GM12878 (cell line): ENCODE results near the gene DACT3. TPM values are rescaled to one million over a fixed set of nuclear protein-coding genes. Genes with fewer than 3 reads are reported as not detected.

Experiments used
- ATAC-seq: fragments of 200-7000 bp; cut with Tn5 transposase; 3 replicates; pipeline ENCODE4 v1.9.1; 2020; ENCODE audit warnings: mild to moderate bottlenecking, moderate library complexity
- BruUV-seq: library from RNA; stranded (reverse); fragments of 400-500 nt; replicated peaks from 2 replicates; lab custom pipeline; 2021; lab: Mats Ljungman, UMichigan
- CTCF ChIA-PET: fragments of 300-600 bp; sonication (Branson Sonifier 250); formaldehyde crosslinking; extraction: SDS; loops from one replicate; lab custom pipeline; 2021; ENCODE audit warnings: inconsistent platforms; lab: Yijun Ruan, JAX
- POLR2A ChIA-PET: fragments of 350-600 bp; formaldehyde crosslinking; extraction: SDS; loops from one replicate; lab custom pipeline; 2021; ENCODE audit warnings: inconsistent platforms; lab: Charles Lee
- RAD21 ChIA-PET: fragments of 300-600 bp; sonication (Branson Sonifier 250); formaldehyde crosslinking; loops from one replicate; lab custom pipeline; 2023; ENCODE audit warnings: antibody characterized with exemption; ENCODE audit not compliant: unreplicated experiment; lab: Charles Lee
- SMC1A ChIA-PET: fragments of 300-600 bp; sonication (Branson Sonifier 250); formaldehyde crosslinking; loops from one replicate; lab custom pipeline; 2023; ENCODE audit not compliant: unreplicated experiment, uncharacterized antibody; lab: Charles Lee
- DNase-seq: peaks from one replicate; pipeline ENCODE4 v3.0.0-alpha.2; 2011; ENCODE audit warnings: low read depth, low spot score
- FAIRE-seq: peaks from 3 replicates; lab custom pipeline; 2011; peaks lifted over from hg19 to GRCh38; lab: Jason Lieb, UNC
- H2AFZ ChIP-seq: 2 replicates; pipeline ENCODE4 v1.6.0; 2011; ENCODE audit warnings: low read depth, low read length, control low read depth; ENCODE audit not compliant: control insufficient read depth
- H3K27ac ChIP-seq: 2 replicates; pipeline ENCODE4 v1.5.1; 2011; ENCODE audit warnings: control low read depth; ENCODE audit not compliant: control insufficient read depth, insufficient read depth
- H3K27me3 ChIP-seq, 2 experiments: replicated peaks in 1 of 2; 2 replicates each; pipeline versions ENCODE4 v1.6.0 to v1.6.1; 2011; ENCODE audit warnings: low read length in 1 of 2; ENCODE audit not compliant: control insufficient read depth in 2 of 2, insufficient read depth in 2 of 2
- H3K36me3 ChIP-seq, 2 experiments: 2 replicates each; pipeline ENCODE4 v1.5.1; 2011; ENCODE audit warnings: low read length in 1 of 2; ENCODE audit not compliant: control insufficient read depth in 2 of 2, insufficient read depth in 2 of 2
- H3K4me1 ChIP-seq: 2 replicates; pipeline ENCODE4 v1.6.1; 2011; ENCODE audit warnings: mild to moderate bottlenecking, low read length, moderate library complexity, mixed read lengths; ENCODE audit not compliant: control insufficient read depth, insufficient read depth
- H3K4me2 ChIP-seq: 2 replicates; pipeline ENCODE4 v1.6.0; 2011; ENCODE audit warnings: control low read depth; ENCODE audit not compliant: control insufficient read depth, insufficient read depth
- H3K4me3 ChIP-seq: fragments of 200-600 bp; sonication (generic); 2 replicates; pipeline ENCODE4 v1.5.1; 2016
- H3K79me2 ChIP-seq: 2 replicates; pipeline ENCODE4 v1.6.0; 2011; ENCODE audit warnings: low read length; ENCODE audit not compliant: control insufficient read depth, insufficient read depth
- H3K9ac ChIP-seq: 2 replicates; pipeline ENCODE4 v1.8.0; 2011; ENCODE audit warnings: low read length, control low read depth, mixed read lengths; ENCODE audit not compliant: control insufficient read depth, insufficient read depth
- H3K9me3 ChIP-seq: replicated peaks from 3 replicates; pipeline ENCODE4 v1.5.1; 2011; ENCODE audit warnings: mild to moderate bottlenecking, low read length; ENCODE audit not compliant: control insufficient read depth, insufficient read depth
- H4K20me1 ChIP-seq: 2 replicates; pipeline ENCODE4 v1.6.0; 2011; ENCODE audit not compliant: control insufficient read depth, insufficient read depth
- ASH2L ChIP-seq: fragments of 300-600, 200-600 bp; sonication (generic); IDR thresholded peaks from 2 replicates; pipeline ENCODE4 v1.6.1; 2017; ENCODE audit warnings: low read depth, mild to moderate bottlenecking, borderline replicate concordance
- DPF2 ChIP-seq: fragments of 450-650 bp; IDR thresholded peaks from 2 replicates; pipeline ENCODE4 v1.6.1; 2017; ENCODE audit warnings: mild to moderate bottlenecking
- ESRRA ChIP-seq: IDR thresholded peaks from 2 replicates; pipeline ENCODE4 v1.6.1; 2012; ENCODE audit warnings: mild to moderate bottlenecking, low read length, improper control_type of control experiment
- IKZF2 ChIP-seq, 2 experiments: fragments of 450-650 bp; IDR thresholded peaks; 2 replicates each; pipeline ENCODE4 v1.6.1; 2017; ENCODE audit warnings: mild to moderate bottlenecking in 2 of 2, moderate library complexity in 2 of 2
- IRF4 ChIP-seq: IDR thresholded peaks from 2 replicates; pipeline ENCODE4 v1.6.1; 2011; ENCODE audit warnings: low read depth, low read length
- LARP7 ChIP-seq: fragments of 450-650 bp; IDR thresholded peaks from 2 replicates; pipeline ENCODE4 v1.6.1; 2017; ENCODE audit warnings: mild to moderate bottlenecking
- POU2F2 ChIP-seq: IDR thresholded peaks from 3 replicates; pipeline ENCODE4 v1.6.1; 2011; ENCODE audit warnings: low read depth, mild to moderate bottlenecking, low read length, borderline replicate concordance
- SMARCA5 ChIP-seq: fragments of 450-650 bp; IDR thresholded peaks from 2 replicates; pipeline ENCODE4 v1.6.1; 2017; ENCODE audit warnings: mild to moderate bottlenecking
- WGBS: methylation state at CpG from one replicate; pipeline ENCODE4 v1.1.6; 2016; ENCODE audit warnings: low lambda C conversion rate; ENCODE audit not compliant: insufficient replicate concordance, insufficient coverage; ENCODE audit errors: missing lambda C conversion rate; 5-methylcytosine and 5-hydroxymethylcytosine counted together
- in situ Hi-C: fragments of 300-500 bp; cut with MboI; formaldehyde crosslinking; loops from 9 replicates; pipeline ENCODE4 v1.14.3; 2018; ENCODE audit warnings: mixed read lengths
- intact Hi-C: fragments of 100-400 bp; cut with micrococcal nuclease; formaldehyde crosslinking; loops from one replicate; pipeline ENCODE4 v1.14.2; 2022; ENCODE audit not compliant: unreplicated experiment
- polyA plus RNA-seq, 11 experiments: library from polyadenylated mRNA; depleted of rRNA in 4 of 11; unstranded in 6 of 11; stranded (reverse) in 5 of 11; fragments of >200 nt; fragmentation: Nextera tagmentation in 4 of 11; fragmentation: Illumina TruSeq in 1 of 11; extraction: Ambion mirVana in 4 of 11; extraction: Trizol in 1 of 11; gene quantifications; 1 replicate in 1 of 11; 2 replicates in 10 of 11; pipeline versions ENCODE4 v1.2.1 to v1.2.3, GENCODE V29; 2011 to 2016; ENCODE audit warnings: inconsistent platforms in 2 of 11, missing spikeins in 2 of 11, low read depth in 1 of 11
- total RNA-seq, 4 experiments: library from RNA; depleted of rRNA in 3 of 4; stranded (reverse); fragments of >200 nt in 3 of 4; fragmentation: Illumina TruSeq in 1 of 4; extraction: Trizol in 1 of 4; gene quantifications; 2 replicates each; pipeline versions ENCODE4 v1.2.1 to v1.2.3, GENCODE V29; 2013 to 2021
- TF ChIP-seq, protein P1 (sequence below): fragments of 450-650 bp; IDR thresholded peaks from 2 replicates; pipeline ENCODE4 v1.6.1; 2017; ENCODE audit warnings: antibody characterized with exemption, mild to moderate bottlenecking, moderate library complexity
- TF ChIP-seq, protein P2 (sequence below): fragments of 450-650 bp; IDR thresholded peaks from 2 replicates; pipeline ENCODE4 v1.6.1; 2017; ENCODE audit warnings: mild to moderate bottlenecking, moderate library complexity

The DACT3 gene
- total and polyA plus RNA-seq, 10 of the 15 experiments (the other 5 are each of a cell fraction or from before 2014, with no cell fraction given), result 0.05 to 2.5 (median 0.35) TPM; not detected in 1

DNA sequence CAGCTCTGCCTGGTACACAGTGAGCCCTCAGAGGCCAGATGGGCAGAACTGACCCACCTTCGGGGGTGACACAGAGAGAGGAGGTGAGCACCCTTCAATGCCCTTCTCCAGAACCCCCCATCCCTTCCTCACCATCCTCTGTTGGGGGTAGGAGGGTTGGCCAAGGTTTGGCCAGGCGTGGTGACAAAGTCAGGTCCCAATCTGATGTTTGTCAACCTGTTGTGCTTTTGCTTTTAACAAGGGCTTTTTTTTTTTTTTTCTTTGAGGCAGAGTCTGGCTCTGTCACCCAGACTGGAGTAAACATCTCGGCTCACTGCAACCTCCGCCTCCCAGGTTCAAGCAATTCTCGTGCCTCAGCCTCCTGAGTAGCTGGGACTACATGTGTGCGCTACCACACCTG lies 43.4 kb downstream of the DACT3 start:
- 92% methylated on average over 6 of the region's 6 CpGs for WGBS
- BruUV-seq, result no TSS peak
- ATAC-seq (no peak; the same call in 2 of the 3 replicates), FAIRE-seq (no peak), DNase-seq (no peak)
- Histone ChIP-seq H2AFZ (no peak overlapping the region), H3K9me3 (no peaks in the 10 kb centered on the region), H3K79me2 (peaks cover 17% of the 10 kb centered on the region), H3K36me3 (no peaks in the 10 kb centered on the region), H3K27ac (peak overlapping the region; percentile 61), H3K4me1 (peaks cover 40% of the 10 kb centered on the region), H3K9ac (no peak overlapping the region), H3K27me3 (no peaks in the 10 kb centered on the region), H3K4me2 (peak overlapping the region; percentile 62), H3K4me3 (no peak overlapping the region), H4K20me1 (no peaks in the 10 kb centered on the region)
- intact Hi-C loops (no loop called here), in situ Hi-C loops (no loop called here)
- TF ChIP-seq SMARCA5 (no peak), DPF2 (no peak), IKZF2 (IDR thresholded peaks at IDR 0.05) (no peak), IRF4 (no peak), ESRRA (no peak), LARP7 (no peak), ASH2L (no peak), POU2F2 (no peak)
- TF ChIP-seq, protein P1, sequence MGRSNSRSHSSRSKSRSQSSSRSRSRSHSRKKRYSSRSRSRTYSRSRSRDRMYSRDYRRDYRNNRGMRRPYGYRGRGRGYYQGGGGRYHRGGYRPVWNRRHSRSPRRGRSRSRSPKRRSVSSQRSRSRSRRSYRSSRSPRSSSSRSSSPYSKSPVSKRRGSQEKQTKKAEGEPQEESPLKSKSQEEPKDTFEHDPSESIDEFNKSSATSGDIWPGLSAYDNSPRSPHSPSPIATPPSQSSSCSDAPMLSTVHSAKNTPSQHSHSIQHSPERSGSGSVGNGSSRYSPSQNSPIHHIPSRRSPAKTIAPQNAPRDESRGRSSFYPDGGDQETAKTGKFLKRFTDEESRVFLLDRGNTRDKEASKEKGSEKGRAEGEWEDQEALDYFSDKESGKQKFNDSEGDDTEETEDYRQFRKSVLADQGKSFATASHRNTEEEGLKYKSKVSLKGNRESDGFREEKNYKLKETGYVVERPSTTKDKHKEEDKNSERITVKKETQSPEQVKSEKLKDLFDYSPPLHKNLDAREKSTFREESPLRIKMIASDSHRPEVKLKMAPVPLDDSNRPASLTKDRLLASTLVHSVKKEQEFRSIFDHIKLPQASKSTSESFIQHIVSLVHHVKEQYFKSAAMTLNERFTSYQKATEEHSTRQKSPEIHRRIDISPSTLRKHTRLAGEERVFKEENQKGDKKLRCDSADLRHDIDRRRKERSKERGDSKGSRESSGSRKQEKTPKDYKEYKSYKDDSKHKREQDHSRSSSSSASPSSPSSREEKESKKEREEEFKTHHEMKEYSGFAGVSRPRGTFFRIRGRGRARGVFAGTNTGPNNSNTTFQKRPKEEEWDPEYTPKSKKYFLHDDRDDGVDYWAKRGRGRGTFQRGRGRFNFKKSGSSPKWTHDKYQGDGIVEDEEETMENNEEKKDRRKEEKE, result no peak
- TF ChIP-seq, protein P2, sequence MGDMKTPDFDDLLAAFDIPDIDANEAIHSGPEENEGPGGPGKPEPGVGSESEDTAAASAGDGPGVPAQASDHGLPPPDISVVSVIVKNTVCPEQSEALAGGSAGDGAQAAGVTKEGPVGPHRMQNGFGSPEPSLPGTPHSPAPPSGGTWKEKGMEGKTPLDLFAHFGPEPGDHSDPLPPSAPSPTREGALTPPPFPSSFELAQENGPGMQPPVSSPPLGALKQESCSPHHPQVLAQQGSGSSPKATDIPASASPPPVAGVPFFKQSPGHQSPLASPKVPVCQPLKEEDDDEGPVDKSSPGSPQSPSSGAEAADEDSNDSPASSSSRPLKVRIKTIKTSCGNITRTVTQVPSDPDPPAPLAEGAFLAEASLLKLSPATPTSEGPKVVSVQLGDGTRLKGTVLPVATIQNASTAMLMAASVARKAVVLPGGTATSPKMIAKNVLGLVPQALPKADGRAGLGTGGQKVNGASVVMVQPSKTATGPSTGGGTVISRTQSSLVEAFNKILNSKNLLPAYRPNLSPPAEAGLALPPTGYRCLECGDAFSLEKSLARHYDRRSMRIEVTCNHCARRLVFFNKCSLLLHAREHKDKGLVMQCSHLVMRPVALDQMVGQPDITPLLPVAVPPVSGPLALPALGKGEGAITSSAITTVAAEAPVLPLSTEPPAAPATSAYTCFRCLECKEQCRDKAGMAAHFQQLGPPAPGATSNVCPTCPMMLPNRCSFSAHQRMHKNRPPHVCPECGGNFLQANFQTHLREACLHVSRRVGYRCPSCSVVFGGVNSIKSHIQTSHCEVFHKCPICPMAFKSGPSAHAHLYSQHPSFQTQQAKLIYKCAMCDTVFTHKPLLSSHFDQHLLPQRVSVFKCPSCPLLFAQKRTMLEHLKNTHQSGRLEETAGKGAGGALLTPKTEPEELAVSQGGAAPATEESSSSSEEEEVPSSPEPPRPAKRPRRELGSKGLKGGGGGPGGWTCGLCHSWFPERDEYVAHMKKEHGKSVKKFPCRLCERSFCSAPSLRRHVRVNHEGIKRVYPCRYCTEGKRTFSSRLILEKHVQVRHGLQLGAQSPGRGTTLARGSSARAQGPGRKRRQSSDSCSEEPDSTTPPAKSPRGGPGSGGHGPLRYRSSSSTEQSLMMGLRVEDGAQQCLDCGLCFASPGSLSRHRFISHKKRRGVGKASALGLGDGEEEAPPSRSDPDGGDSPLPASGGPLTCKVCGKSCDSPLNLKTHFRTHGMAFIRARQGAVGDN, result no peak
- RAD21 ChIA-PET, result interaction anchor here (0.8 to 11.8 kb wide), 13 partner anchors 7 to 88 kb away, joined by 3 to 245 read pairs (median 6); partner anchors contain the start of genes CALM3, DACT3, GNG8 and PTGIR
- SMC1A ChIA-PET, result interaction anchor here (1.2 to 17.6 kb wide), 6 partner anchors 14 to 45 kb away, joined by 3 to 286 read pairs (median 8); partner anchors contain the start of genes CALM3 and DACT3
- CTCF ChIA-PET, result interaction anchor here (0.9 to 13.7 kb wide), 8 partner anchors 12 to 496 kb away, joined by 3 to 434 read pairs (median 8); partner anchors contain the start of genes CALM3, DACT3, GNG8 and PTGIR
- POLR2A ChIA-PET, result interaction anchor here (0.6 to 7.7 kb wide), 3 partner anchors 14 to 44 kb away, joined by 6 to 72 read pairs (median 30); partner anchors contain the start of genes CALM3 and DACT3
